ENCODE measurements around the gene FBXO9. TPM values are rescaled to one million over a fixed set of nuclear protein-coding genes. Genes with fewer than 3 reads are reported as not detected.

Gene FBXO9
- total RNA-seq, 2 donors from 2014 or later = 70.5 to 93.6 TPM

DNA sequence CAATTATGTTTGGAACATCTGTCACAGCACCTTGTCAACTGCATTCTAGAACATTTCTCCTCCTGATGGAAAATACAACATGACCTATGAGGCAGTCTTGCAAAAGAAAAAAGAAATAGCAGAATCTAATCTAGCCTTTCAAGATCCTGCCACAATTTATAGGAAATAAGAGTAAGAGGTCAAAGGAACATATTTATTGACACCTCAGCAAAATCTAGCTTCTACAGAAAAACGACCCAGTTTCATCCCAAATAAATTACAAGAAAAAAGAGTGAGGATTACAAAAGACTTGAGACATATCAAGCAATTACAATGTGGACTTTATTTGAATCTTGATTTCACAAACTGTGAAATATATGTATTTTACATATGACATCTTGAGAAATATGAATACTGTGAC is 4.2 kb downstream of the FBXO9 start:
- no peak for DNase-seq
- intact Hi-C loops (cut with DNase I, micrococcal nuclease) = no loop called here
- ATAC-seq = no peak

DNA sequence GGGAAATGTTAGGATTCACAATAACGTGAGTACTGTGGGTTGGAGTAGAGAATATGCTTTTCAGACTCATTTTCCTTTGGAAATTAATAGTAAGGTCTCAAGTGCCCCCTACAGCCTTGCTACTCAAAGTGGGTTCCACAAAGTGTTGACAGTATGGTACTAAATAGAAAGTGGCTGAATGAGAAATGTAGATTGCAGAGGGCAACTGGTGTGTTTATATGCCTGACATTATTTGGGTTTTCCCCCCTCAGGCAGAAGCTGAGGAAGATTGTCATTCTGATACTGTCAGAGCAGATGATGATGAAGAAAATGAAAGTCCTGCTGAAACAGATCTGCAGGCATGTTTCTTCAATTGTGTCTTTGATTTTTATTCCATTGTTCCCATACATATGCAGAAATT is 5.6 kb downstream of the FBXO9 start:
- DNase-seq = no peak
- intact Hi-C loops (cut with DNase I, micrococcal nuclease) = no loop called here
- ATAC-seq = no peak

DNA sequence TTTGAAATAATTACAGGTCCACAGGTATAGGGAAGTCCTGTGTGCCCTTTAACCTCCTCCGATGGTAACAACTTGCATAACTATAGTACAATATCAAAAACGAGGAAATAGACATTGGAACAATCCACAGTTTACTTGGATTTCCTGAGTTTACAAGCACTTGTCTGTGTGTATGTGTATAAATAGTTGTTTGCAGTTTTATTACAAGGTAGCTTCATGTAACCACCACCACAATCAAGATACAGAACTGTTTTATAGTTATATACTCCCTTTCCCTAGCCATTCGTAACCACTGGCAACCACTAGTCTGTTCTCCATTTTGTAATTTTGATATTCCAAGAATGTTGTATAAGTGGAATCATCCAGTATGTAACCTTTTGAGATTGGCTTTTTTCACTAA is 9.1 kb downstream of the FBXO9 start:
- no peak for DNase-seq
- intact Hi-C loops (cut with DNase I, micrococcal nuclease) = no loop called here
- peak; percentile 95 for ATAC-seq

DNA sequence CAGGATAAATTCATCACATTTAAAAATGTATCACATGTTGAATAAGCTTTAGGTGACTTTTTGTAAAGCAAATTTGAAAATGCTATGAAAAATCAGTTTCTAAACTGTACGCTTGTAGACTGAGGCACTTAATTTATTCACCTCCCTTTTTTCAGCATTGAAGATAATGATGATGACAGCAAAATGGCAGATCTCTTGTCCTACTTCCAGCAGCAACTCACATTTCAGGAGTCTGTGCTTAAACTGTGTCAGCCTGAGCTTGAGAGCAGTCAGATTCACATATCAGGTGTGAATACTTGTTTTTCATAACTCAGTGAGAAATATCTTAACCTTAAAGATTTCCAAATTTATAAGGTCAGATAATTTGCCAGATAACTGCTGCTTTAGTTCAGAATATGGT is 15.6 kb downstream of the FBXO9 start:
- ATAC-seq (no peak), DNase-seq (no peak)
- intact Hi-C loops (cut with DNase I, micrococcal nuclease) = no loop called here

DNA sequence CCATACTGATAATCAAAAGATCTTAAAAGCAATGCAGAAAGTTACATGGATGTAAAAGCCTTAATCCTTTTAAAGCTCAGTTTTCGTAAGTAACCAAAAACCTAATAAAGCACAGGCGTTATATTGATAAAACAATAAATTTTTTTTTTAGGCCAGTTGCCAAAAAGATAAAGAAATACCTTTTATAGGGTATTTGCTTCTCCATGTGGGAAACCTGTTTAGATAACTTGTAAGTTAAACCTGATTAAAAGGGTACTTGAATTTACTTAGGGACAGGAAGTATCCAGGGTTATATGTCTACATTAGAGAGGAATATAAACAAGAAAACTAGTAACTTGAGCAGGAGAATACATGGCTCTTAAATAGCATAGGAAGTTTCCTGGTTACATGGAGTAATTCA is 21.1 kb downstream of the FBXO9 start:
- no peak for ATAC-seq
- no peak for DNase-seq
- intact Hi-C loops (cut with DNase I, micrococcal nuclease) = no loop called here

DNA sequence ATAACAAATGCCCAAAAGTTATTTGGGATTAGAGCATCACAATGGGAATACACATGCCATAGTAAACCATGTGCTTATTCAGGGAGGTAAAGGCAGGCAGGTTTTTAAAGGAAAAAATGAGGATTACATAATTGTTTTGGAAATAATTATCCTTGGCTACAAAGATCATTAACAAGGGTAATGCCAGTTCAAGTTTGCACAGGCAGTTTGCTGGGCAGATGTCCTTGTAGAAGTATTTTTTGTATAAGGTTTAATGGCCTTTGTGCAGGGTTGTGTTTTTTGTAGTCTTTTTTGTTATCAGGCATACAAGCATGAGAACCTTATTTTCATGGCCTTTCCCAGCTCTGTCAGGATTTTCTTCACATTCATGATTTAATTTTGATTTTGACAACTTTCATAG is 24.7 kb downstream of the FBXO9 start:
- intact Hi-C loops (cut with DNase I, micrococcal nuclease) = no loop called here
- no peak for ATAC-seq

DNA sequence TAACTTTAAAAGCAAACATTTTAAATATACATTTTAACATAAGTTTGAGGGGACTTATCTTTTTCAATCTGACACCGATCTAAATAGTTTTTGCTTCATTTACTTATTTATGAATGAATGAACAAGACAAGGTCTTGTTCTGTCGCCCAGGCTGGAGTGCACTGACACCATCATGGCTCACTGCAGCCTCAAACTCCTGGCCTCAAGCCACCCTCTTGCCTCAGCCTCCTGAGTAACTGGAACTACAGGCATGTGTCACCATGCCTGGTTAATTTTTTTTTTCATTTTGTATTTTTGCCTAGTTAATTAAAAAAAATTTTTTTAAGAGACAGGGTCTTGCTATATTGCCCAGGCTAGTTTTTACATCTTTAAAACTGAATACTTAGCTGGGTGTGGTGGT is 25.4 kb downstream of the FBXO9 start:
- intact Hi-C loops (cut with DNase I, micrococcal nuclease) = no loop called here
- no peak for ATAC-seq
- no peak for DNase-seq

More for the DNA sequence above, 24.7 kb downstream of the FBXO9 start:
- no peak for DNase-seq

DNA sequence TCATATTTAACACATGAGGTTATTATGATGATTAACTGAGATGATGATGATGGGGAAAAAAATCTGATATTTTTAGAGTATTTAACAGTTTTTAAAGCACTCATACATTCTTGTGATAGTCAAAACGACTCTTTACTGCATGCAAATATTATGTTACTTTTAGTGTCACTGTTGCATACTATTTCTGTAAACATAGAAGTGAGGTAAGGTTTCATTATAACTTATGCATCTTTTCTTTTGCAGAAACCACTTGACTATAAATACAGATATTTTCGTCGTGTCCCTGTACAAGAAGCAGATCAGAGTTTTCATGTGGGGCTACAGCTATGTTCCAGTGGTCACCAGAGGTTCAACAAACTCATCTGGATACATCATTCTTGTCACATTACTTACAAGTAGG is 30.1 kb downstream of the FBXO9 start:
- DNase-seq = no peak
- intact Hi-C loops (cut with DNase I, micrococcal nuclease) = no loop called here
- ATAC-seq = no peak

DNA sequence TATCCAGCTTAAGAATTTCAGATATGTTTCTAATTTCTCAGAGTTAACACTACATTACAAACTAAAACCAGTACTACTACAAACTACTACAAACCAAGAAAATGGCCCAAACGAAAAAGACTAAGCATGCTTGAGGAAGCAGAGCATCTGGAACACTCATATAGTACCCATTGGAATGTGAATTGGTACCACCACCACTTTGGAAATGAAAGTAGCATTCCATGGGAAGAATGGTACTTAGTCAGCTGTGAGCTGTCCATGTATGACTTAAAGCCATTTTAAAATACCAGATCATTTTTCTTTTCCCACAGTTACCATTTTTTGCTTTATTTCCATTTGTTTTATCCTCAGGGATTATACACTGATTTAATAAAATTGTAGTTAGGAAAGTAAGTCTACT is 30.5 kb downstream of the FBXO9 start:
- no peak for DNase-seq
- ATAC-seq = no peak
- intact Hi-C loops (cut with DNase I, micrococcal nuclease) = no loop called here

DNA sequence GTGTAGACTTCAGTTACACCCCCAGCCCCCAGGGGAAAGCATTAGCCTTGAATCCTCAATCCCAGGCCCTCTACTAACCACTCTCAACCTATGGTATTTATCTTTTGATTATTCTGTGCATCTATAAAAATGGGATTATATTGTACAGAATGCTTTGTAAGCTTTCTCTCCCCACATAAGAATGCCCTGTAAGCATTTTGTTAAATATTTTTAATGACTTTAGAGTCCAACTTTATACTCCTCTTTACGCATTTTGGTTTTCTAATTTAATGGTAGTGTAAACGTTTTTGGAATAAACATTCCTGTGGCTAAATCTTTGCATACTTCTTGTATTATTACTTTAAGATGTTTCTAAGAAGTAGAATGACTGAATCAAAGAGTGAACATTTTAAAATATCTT is 35.4 kb downstream of the FBXO9 start:
- intact Hi-C loops (cut with DNase I, micrococcal nuclease) = no loop called here
- no peak for DNase-seq
- no peak for ATAC-seq

DNA sequence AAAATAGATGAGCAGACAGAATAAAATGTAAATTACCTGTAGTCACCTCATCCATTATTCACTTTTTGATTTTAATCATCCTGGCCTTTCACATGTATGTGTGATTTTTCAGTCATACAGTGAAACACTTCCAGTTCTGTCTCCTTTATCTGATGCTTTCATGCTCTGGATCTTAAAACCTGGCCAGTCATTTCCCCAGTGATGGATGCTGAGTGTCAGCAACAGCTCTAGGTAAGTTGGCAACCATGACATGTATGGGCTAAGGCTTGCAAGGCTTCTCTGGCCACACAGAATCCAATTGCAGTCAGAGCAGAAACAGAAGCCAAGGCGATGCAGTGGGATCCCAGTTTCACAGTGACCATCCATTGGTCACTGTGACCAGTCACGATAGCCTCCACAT is 35.8 kb downstream of the FBXO9 start:
- DNase-seq = no peak
- no peak for ATAC-seq
- intact Hi-C loops (cut with DNase I, micrococcal nuclease) = no loop called here

DNA sequence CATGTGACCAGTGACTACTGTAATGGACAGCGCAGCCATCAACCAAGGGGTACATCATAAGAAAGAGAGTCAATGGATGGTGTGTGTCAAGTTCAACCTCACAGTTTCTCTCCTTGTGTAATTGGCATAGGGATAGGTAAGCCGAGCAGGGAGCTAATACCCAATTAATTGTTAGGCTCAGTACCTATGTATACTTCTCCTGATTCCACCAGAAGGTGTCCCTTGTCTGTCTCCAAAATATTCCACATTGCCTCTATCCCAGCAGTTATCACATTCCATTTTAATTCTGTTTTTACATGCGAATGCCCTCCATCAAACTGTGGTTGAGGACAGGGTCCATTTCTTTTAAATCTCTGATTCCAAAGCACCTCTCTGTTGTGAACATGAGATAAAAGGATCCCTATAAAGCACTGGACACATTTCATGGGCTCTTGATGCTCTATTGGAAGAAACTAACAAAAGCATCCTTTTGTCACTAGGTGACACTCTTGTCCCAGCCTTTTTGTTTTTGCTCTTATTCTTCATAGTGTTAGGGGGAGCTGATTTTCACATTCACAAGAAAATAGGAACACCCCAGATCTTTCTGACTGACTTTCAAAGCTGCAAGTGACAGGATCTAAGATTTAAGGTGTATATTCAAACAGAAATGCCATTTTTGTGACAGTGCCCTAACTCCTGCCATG is 38.9 kb downstream of the FBXO9 start:
- DNase-seq (no peak), ATAC-seq (no peak)
- intact Hi-C loops (cut with DNase I, micrococcal nuclease) = no loop called here

DNA sequence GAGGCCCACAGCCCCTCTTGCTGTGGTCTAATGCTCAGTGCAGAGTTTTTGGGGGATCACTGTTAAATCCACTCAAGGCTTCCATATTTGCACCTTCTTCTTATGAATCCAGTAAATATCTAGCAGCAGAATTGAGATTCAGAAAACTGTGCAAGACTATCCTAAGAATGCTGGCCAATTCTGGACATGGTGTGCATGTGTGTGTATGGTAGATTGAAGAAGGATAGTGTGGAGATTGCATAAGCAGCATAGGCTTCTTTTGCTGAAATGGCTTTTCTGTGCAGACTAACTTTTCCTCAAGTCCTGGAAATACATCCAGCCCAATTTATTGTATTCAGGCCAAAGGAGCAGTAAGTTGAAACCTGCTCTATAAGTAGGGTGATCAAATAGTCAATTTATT is 39.7 kb downstream of the FBXO9 start:
- intact Hi-C loops (cut with DNase I, micrococcal nuclease) = no loop called here
- no peak for DNase-seq
- no peak for ATAC-seq

DNA sequence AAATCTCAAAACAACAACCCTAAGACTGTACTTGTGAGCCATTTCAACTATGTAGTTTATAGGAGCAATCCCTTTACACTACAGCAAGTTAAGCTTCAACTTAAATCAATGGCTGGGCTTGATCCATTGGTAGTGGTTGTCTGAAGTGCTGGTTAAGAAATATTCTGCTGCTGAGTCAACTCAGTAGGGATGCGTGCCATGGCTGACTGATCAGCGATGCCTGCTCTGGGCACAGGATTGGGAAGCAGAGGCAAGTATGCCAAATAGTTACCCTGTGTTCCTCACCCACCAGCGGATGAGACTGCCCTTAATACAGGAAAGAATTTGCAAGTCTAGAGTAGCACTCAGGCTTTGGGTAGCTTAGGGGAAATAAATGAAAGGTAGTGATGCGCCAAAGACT is 41.9 kb downstream of the FBXO9 start:
- DNase-seq (no peak), ATAC-seq (no peak)
- intact Hi-C loops (cut with DNase I, micrococcal nuclease) = no loop called here

DNA sequence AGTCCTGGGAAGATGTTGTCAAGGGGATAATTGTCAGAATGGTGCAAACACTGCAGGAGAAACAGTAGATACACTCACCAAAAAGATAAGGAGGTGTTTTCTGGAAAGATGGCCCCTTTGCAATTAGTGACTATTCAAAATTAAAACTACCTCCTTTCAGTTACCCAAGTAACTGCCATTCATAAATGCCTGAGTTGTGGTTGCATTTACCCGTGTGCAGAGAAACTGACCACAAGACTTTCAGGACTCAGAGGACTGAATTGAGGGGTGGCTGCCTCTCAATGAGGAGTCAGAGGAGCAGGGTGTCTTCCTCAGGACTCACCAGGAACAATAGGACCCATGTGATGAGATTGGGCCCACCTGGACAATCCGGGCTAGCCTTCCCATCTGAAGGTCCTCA is 44.4 kb downstream of the FBXO9 start:
- no peak for ATAC-seq
- intact Hi-C loops (cut with DNase I, micrococcal nuclease) = no loop called here

DNA sequence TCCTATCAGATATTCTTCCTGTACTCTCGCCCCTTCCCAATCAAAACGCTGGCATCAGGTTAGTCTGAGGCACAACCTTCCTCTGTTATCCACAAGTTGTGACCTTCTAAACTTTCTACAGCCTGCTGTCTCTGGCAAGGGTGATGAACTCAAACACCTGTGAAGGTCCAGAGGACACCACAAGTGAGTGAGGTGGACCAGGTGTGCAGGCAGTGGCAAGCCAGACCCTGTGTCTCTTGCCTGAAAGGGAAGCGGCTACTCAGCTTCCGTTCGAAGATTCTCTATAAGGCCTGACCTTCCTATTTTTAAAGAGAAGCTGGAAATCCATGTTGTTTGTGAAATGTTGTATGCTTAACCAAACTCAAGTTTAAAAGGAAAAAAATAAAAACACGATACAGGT is 46.7 kb downstream of the FBXO9 start:
- intact Hi-C loops (cut with DNase I, micrococcal nuclease) = no loop called here
- DNase-seq (no peak), ATAC-seq (no peak)

More for the DNA sequence above, 44.4 kb downstream of the FBXO9 start:
- no peak for DNase-seq

DNA sequence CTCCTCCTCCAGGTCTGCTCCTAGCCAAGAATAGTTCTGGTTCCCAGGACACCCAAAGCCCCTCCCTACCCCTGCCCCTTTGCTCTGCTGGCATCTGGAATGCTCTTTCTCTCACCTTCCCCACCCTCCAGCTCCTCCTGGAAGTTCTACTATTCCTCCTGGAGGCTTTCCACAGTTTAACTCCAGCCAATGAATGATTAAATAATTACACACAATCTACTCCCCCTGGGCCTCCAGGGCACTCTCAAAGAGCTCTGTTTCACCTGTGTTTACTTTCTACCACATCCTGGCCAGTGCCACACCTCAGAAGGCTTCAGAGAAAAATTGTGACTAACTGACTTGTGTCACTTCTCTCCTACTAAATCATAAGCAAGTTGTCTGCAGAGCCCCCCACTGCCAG is 47.2 kb downstream of the FBXO9 start:
- intact Hi-C loops (cut with DNase I, micrococcal nuclease) = no loop called here

DNA sequence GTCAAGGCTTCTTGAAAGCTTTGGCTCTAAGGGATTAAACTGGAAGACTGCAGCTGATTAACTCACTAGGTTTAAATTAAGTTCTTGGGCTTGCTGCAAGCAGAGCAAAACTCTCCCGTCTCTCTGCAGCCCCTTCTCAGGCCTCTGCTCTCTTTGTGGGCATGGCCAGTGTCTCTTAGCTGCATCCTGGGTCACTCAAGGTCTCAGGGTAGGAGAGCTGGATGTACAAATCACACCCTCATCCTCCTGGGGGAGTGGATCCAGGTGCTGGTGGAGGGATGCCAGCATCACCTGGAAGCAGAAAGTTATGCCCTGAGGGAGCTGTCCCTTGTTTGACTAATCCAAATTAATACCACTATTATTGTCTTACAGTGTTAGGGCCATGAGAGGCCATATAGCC is 47.7 kb downstream of the FBXO9 start:
- intact Hi-C loops (cut with DNase I, micrococcal nuclease) = no loop called here
- DNase-seq = no peak
- peak; percentile 53 for ATAC-seq

More for the DNA sequence above, 47.2 kb downstream of the FBXO9 start:
- peak; percentile 8 to 39 for DNase-seq
- ATAC-seq = peak; percentile 90

DNA sequence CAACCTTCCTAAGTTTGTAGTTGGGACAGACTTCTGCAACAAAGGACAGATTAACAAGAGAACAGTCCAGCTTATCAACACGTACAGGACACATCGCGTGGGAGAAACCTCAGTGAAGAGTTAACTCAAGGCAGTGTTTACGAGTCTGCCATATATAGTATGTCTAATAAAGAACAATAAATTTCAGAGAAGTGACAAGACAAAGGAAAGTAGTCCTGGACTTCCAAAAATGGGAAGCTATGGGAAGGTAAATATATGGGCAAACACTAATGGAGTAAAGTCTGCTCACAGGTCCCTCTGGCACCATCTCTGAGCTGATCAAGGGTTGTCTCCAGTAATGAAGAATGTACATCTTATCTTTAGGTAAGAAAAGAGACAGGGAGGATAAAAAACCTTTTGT is 48.5 kb downstream of the FBXO9 start:
- intact Hi-C loops (cut with DNase I, micrococcal nuclease) = no loop called here
- DNase-seq = no peak
- ATAC-seq = no peak

DNA sequence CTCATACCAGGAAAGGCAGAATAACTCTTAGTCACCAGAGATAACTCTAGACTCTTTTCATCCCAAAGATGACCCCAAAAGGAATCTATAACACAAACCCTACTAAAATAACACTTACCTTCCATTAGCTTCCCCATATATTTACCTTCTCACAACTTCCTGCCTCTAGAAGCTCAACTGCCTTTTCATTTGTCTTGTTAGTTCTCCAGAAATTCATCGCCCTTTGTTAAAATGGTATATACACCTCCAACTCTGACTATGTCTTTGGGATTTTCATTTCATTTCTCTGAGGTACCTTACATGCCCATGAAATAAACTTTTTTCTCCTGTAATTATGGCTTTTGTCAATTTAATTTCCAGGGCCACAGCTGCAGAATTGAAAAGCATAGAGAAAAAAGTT is 49.9 kb downstream of the FBXO9 start:
- no peak for ATAC-seq
- intact Hi-C loops (cut with DNase I, micrococcal nuclease) = no loop called here
- no peak for DNase-seq

DNA sequence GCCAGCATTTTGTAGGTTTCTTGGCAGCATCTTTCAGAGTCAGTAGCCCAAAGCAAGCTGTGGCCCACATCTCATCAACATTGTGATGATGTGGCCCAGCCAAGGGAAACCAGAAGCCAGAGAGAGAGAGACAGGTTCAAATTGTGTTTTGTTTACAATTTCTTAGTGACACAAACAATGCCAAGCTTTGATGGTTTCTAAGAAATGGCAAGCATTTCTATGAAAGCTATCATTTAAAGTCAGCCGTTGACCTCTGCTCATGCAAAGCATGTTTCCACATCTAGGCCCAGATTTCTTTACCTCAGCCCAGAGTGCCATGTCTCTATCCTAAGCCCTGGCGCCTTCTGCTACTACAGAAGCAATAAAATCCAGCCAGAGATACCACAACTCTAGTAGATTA is 50.5 kb downstream of the FBXO9 start:
- DNase-seq (no peak), ATAC-seq (no peak)
- intact Hi-C loops (cut with DNase I, micrococcal nuclease) = no loop called here

DNA sequence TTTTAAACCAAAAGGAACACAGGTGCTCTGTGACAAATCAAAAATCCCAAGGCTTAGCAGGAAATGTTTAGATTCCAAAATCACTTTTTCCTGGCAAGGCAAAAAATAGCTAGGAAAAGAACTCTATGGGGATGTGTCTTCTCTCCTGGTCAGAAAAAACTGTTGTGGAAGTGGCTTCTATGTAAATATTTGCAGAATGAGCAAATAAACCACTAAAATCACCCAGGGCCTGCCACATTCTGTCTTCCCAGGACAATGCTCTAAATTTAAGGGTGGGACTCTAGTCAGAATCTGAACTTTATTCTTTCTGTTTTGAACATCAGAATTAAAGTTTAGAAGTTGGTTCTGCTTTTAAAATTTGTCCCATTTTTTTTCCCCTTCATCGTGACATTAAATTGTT is 54.1 kb downstream of the FBXO9 start:
- no peak for DNase-seq
- intact Hi-C loops (cut with DNase I, micrococcal nuclease) = no loop called here
- ATAC-seq = peak; percentile 34
